ENCODE measurements around the gene C2orf68. TPM values are rescaled to one million over a fixed set of nuclear protein-coding genes. Genes with fewer than 3 reads are reported as not detected.

The C2orf68 gene
- total and polyA plus RNA-seq, 9 of the 15 experiments (the other 6 are each of a cell fraction or from before 2014, with no cell fraction given): 22.1 to 50.0 (median 31.8) TPM

GRCh38 chr2:85656468-85656867, 44.6 kb upstream of the C2orf68 start:
- no peak overlapping the region for H3K4me2 ChIP-seq (ENCODE audit: insufficient read depth, low read length)
- no peak for ATAC-seq
- in situ Hi-C loops (cut with MboI): no loop called here
- TF ChIP-seq TCF3 (CRISPR knock-in tag; IDR thresholded peaks at IDR 0.05): no peak
- no peak for TF ChIP-seq ZNF79 (CRISPR knock-in tag; IDR thresholded peaks at IDR 0.05; ENCODE audit: low read depth)
- no peak for TF ChIP-seq ADNP (tag; IDR thresholded peaks at IDR 0.05)
- no peak for TF ChIP-seq ZFPM2 (CRISPR knock-in tag; IDR thresholded peaks at IDR 0.05)
- TF ChIP-seq, protein P1, sequence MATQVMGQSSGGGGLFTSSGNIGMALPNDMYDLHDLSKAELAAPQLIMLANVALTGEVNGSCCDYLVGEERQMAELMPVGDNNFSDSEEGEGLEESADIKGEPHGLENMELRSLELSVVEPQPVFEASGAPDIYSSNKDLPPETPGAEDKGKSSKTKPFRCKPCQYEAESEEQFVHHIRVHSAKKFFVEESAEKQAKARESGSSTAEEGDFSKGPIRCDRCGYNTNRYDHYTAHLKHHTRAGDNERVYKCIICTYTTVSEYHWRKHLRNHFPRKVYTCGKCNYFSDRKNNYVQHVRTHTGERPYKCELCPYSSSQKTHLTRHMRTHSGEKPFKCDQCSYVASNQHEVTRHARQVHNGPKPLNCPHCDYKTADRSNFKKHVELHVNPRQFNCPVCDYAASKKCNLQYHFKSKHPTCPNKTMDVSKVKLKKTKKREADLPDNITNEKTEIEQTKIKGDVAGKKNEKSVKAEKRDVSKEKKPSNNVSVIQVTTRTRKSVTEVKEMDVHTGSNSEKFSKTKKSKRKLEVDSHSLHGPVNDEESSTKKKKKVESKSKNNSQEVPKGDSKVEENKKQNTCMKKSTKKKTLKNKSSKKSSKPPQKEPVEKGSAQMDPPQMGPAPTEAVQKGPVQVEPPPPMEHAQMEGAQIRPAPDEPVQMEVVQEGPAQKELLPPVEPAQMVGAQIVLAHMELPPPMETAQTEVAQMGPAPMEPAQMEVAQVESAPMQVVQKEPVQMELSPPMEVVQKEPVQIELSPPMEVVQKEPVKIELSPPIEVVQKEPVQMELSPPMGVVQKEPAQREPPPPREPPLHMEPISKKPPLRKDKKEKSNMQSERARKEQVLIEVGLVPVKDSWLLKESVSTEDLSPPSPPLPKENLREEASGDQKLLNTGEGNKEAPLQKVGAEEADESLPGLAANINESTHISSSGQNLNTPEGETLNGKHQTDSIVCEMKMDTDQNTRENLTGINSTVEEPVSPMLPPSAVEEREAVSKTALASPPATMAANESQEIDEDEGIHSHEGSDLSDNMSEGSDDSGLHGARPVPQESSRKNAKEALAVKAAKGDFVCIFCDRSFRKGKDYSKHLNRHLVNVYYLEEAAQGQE (IDR thresholded peaks at IDR 0.05; ENCODE audit: borderline replicate concordance): no peak
- TF ChIP-seq, protein P1 (CRISPR knock-in tag; IDR thresholded peaks at IDR 0.05; ENCODE audit: low read depth): no peak
- TF ChIP-seq, protein P2, sequence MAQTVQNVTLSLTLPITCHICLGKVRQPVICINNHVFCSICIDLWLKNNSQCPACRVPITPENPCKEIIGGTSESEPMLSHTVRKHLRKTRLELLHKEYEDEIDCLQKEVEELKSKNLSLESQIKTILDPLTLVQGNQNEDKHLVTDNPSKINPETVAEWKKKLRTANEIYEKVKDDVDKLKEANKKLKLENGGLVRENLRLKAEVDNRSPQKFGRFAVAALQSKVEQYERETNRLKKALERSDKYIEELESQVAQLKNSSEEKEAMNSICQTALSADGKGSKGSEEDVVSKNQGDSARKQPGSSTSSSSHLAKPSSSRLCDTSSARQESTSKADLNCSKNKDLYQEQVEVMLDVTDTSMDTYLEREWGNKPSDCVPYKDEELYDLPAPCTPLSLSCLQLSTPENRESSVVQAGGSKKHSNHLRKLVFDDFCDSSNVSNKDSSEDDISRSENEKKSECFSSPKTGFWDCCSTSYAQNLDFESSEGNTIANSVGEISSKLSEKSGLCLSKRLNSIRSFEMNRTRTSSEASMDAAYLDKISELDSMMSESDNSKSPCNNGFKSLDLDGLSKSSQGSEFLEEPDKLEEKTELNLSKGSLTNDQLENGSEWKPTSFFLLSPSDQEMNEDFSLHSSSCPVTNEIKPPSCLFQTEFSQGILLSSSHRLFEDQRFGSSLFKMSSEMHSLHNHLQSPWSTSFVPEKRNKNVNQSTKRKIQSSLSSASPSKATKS (CRISPR knock-in tag; IDR thresholded peaks at IDR 0.05): no peak
- TF ChIP-seq ARNT (IDR thresholded peaks at IDR 0.05): no peak
- no peak for TF ChIP-seq HINFP (tag; conservative IDR thresholded peaks at IDR 0.05; ENCODE audit: low read depth)

More at GRCh38 chr2:85656468-85656867, 44.6 kb upstream of the C2orf68 start:
- H3K27me3 ChIP-seq (ENCODE audit: control insufficient read depth in 2 of 2, insufficient read depth in 2 of 2, low read length in 2 of 2): no peaks in the 10 kb centered on the region
- H3K4me3 ChIP-seq: no peak overlapping the region
- H4K20me1 ChIP-seq (replicated peaks; ENCODE audit: control insufficient read depth, insufficient read depth, low read length): no peaks in the 10 kb centered on the region
- peaks cover 0 to 4% of the 10 kb centered on the region in 2 experiments; a peak in 1 of 5 replicates for H3K4me1 ChIP-seq (replicated peaks in 1 of 2; ENCODE audit: control insufficient read depth in 2 of 2, insufficient read depth in 2 of 2, low read length in 2 of 2)
- peaks cover 30% of the 10 kb centered on the region; the same call in 2 of the 3 replicates for H3K36me3 ChIP-seq (ENCODE audit: control insufficient read depth, insufficient read depth, low read length)
- FAIRE-seq (no peak), DNase-seq (ENCODE audit: extremely low read depth in 1 of 4, low spot score in 3 of 4) (no peak)
- H3K9ac ChIP-seq (ENCODE audit: insufficient read depth in 1 of 2, low read depth in 2 of 2, low read length in 2 of 2): no peak overlapping the region
- WGBS (ENCODE audit: insufficient coverage, low coverage, missing lambda C conversion rate): 70% methylated on average over 3 of the region's 3 CpGs
- POLR2A ChIA-PET: no interaction called here
- no TSS peak for BruUV-seq (replicated peaks)
- no peaks in the 10 kb centered on the region for H3K79me2 ChIP-seq (ENCODE audit: control insufficient read depth, insufficient read depth, low read length)
- H3K27ac ChIP-seq (ENCODE audit: extremely low read depth, low read depth, low read length): no peak overlapping the region
- CTCF ChIA-PET (ENCODE audit: low intra/inter-chr PET ratio): no interaction called here
- peaks cover 3% of the 10 kb centered on the region for H3K9me1 ChIP-seq (ENCODE audit: control insufficient read depth, insufficient read depth, low read length)
- no peak overlapping the region for H2AFZ ChIP-seq (ENCODE audit: low read depth, low read length)
- H3K9me3 ChIP-seq (replicated peaks; ENCODE audit: control insufficient read depth, insufficient read depth, low read depth, low read length): no peaks in the 10 kb centered on the region
- intact Hi-C loops (cut with micrococcal nuclease): no loop called here
